OCI-LY1 (cell line): ENCODE results near the gene NCSTN.

Source experiments
- EZH2 ChIP-seq: fragments of 200-600 bp; sonication (generic), shearing (Covaris generic); IDR thresholded peaks from 2 replicates; pipeline ENCODE4 v1.8.0; 2017; ENCODE audit warnings: borderline replicate concordance, mixed run types, mild to moderate bottlenecking, antibody characterized with exemption, low read length, moderate library complexity, mixed read lengths
- TF ChIP-seq, protein P1 (sequence below): fragments of 200-600 bp; sonication (generic), shearing (Covaris generic); IDR thresholded peaks from 2 replicates; pipeline ENCODE4 v1.5.1; 2017; ENCODE audit warnings: mild to moderate bottlenecking, antibody characterized with exemption, low read length, moderate library complexity, mixed read lengths

- TF ChIP-seq, protein P1, sequence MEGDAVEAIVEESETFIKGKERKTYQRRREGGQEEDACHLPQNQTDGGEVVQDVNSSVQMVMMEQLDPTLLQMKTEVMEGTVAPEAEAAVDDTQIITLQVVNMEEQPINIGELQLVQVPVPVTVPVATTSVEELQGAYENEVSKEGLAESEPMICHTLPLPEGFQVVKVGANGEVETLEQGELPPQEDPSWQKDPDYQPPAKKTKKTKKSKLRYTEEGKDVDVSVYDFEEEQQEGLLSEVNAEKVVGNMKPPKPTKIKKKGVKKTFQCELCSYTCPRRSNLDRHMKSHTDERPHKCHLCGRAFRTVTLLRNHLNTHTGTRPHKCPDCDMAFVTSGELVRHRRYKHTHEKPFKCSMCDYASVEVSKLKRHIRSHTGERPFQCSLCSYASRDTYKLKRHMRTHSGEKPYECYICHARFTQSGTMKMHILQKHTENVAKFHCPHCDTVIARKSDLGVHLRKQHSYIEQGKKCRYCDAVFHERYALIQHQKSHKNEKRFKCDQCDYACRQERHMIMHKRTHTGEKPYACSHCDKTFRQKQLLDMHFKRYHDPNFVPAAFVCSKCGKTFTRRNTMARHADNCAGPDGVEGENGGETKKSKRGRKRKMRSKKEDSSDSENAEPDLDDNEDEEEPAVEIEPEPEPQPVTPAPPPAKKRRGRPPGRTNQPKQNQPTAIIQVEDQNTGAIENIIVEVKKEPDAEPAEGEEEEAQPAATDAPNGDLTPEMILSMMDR = no peak
- no peak for TF ChIP-seq EZH2
These were observed 28.6 kb downstream of the NCSTN start for GRCh38 chr1:160371756-160372155.
